Measurements from ENCODE around the gene TEKT2.

Gene TEKT2

GRCh38 chr1:36137226-36137625 is 53.3 kb downstream of the TEKT2 start:
- Histone ChIP-seq H3K27me3 (ENCODE audit: control insufficient read depth in 2 of 2, insufficient read depth in 2 of 2, low read length in 2 of 2) (no peaks in the 10 kb centered on the region), H3K4me3 (ENCODE audit: low read length in 2 of 2) (no peak overlapping the region), H3K9ac (ENCODE audit: low read depth in 1 of 2, low read length in 2 of 2) (no peak overlapping the region), H3K36me3 (ENCODE audit: control insufficient read depth in 2 of 2, insufficient read depth in 2 of 2, low read length in 2 of 2) (peaks cover 28 to 41% of the 10 kb centered on the region in 2 donors), H3K9me3 (ENCODE audit: control insufficient read depth in 2 of 2, low read length in 2 of 2) (no peaks in the 10 kb centered on the region), H3K27ac (ENCODE audit: low read depth in 2 of 2, low read length in 2 of 2) (no peak overlapping the region), H3K4me1 (ENCODE audit: control insufficient read depth in 2 of 2, insufficient read depth in 2 of 2, low read length in 2 of 2) (peaks cover 9 to 13% of the 10 kb centered on the region in 2 donors)

DNA sequence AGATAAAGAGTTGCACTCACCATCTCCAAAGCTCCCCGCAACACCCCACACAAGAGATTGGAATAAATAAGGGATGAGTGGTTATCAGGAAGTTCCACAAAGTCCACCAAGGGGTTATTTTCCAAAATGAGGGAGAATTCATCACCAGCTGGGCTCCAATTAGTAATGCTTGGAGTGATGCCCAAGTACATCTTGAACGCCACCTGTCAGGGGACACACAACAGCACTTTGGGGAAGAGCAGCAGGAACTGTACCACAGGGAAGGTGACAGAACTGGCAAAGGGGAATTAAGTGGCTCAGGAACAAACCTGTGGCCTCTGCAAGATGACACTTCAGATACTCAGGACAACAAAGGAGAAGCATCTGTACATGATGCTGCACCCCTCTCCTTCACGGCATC is 53.9 kb downstream of the TEKT2 start:
- H3K4me3 ChIP-seq (ENCODE audit: low read length in 2 of 2) = no peak overlapping the region
- H3K27ac ChIP-seq (ENCODE audit: low read depth in 2 of 2, low read length in 2 of 2) = no peak overlapping the region
- H3K9ac ChIP-seq (ENCODE audit: low read depth in 1 of 2, low read length in 2 of 2) = no peak overlapping the region
- H3K27me3 ChIP-seq (ENCODE audit: control insufficient read depth in 2 of 2, insufficient read depth in 2 of 2, low read length in 2 of 2) = no peaks in the 10 kb centered on the region
- H3K9me3 ChIP-seq (ENCODE audit: control insufficient read depth in 2 of 2, low read length in 2 of 2) = no peaks in the 10 kb centered on the region
- peaks cover 9 to 15% of the 10 kb centered on the region in 2 donors for H3K4me1 ChIP-seq (ENCODE audit: control insufficient read depth in 2 of 2, insufficient read depth in 2 of 2, low read length in 2 of 2)
- H3K36me3 ChIP-seq (ENCODE audit: control insufficient read depth in 2 of 2, insufficient read depth in 2 of 2, low read length in 2 of 2) = peaks cover 28 to 41% of the 10 kb centered on the region in 2 donors

All from mucosa of rectum (tissue), 2 donors.